B cell (primary cell): ENCODE data around the gene SPATA17. TPM values are rescaled to one million over a fixed set of nuclear protein-coding genes. Genes with fewer than 3 reads are reported as not detected.

Source experiments
- ATAC-seq: fragments of 200-7000 bp; cut with Tn5 transposase; one replicate; pipeline ENCODE4 v1.10.0; 2021; ENCODE audit warnings: low read depth, mild to moderate bottlenecking, moderate number of reproducible peaks, moderate library complexity
- CTCF ChIA-PET: fragments of 350-600 bp; sonication (Branson Sonifier 250); formaldehyde crosslinking; loops from one replicate; lab custom pipeline; 2021; ENCODE audit warnings: antibody characterized with exemption, inconsistent platforms; lab: Charles Lee
- POLR2A ChIA-PET: fragments of 350-600 bp; sonication (Branson Sonifier 250); formaldehyde crosslinking; loops from one replicate; lab custom pipeline; 2021; ENCODE audit warnings: antibody characterized with exemption; lab: Charles Lee
- DNase-seq: peaks from one replicate; pipeline ENCODE4 v3.0.0; 2013
- H2AFZ ChIP-seq: 2 replicates; pipeline ENCODE4 v1.6.1; 2012; ENCODE audit warnings: mild to moderate bottlenecking, low read depth, low read length; ENCODE audit not compliant: insufficient read depth, poor library complexity, severe bottlenecking
- H3K27ac ChIP-seq, 2 donors: 1 replicate in 1 of 2; 2 replicates in 1 of 2; pipeline ENCODE4 v1.5.1; 2012 to 2013; ENCODE audit warnings: low read length in 2 of 2, mild to moderate bottlenecking in 2 of 2, moderate library complexity in 1 of 2
- H3K27me3 ChIP-seq, 4 experiments: fragments of 200-600 bp in 1 of 4; sonication (generic) in 1 of 4; replicated peaks in 1 of 4; 1 replicate in 2 of 4; 2 replicates in 2 of 4; pipeline versions ENCODE4 v1.6.1 to v1.7.0; 2013 to 2016; ENCODE audit warnings: low read length in 3 of 4, mild to moderate bottlenecking in 2 of 4, mixed read lengths in 1 of 4, moderate library complexity in 1 of 4; ENCODE audit not compliant: insufficient read depth in 4 of 4, control insufficient read depth in 3 of 4; ENCODE audit errors: control extremely low read depth in 1 of 4
- H3K36me3 ChIP-seq, 2 experiments: replicated peaks in 1 of 2; 1 replicate in 1 of 2; 2 replicates in 1 of 2; pipeline versions ENCODE4 v1.6.1 to v1.7.1; 2013; ENCODE audit warnings: low read length in 1 of 2; ENCODE audit not compliant: insufficient read depth in 2 of 2, control insufficient read depth in 1 of 2; ENCODE audit errors: control extremely low read depth in 1 of 2, extremely low read depth in 1 of 2
- H3K4me1 ChIP-seq, 2 donors: fragments of 200-600 bp in 1 of 2; sonication (generic) in 1 of 2; 1 replicate in 1 of 2; 2 replicates in 1 of 2; pipeline versions ENCODE4 v1.5.1 to v1.6.1; 2013 to 2017; ENCODE audit warnings: low read length in 2 of 2; ENCODE audit not compliant: control insufficient read depth in 2 of 2, insufficient read depth in 2 of 2
- H3K4me2 ChIP-seq: replicated peaks from 2 replicates; pipeline ENCODE3; 2012; ENCODE audit warnings: mild to moderate bottlenecking, low read depth, low read length; ENCODE audit not compliant: poor library complexity, severe bottlenecking
- H3K4me3 ChIP-seq, 5 experiments: fragments of 200-600 bp in 1 of 5; sonication (generic) in 1 of 5; 1 replicate in 3 of 5; 2 replicates in 2 of 5; pipeline versions ENCODE4 v1.5.1 to v1.7.0; 2011 to 2016; ENCODE audit warnings: low read length in 4 of 5, mild to moderate bottlenecking in 4 of 5, low read depth in 2 of 5, control low read depth in 1 of 5, moderate library complexity in 1 of 5; ENCODE audit not compliant: insufficient read depth in 1 of 5; ENCODE audit errors: control extremely low read depth in 1 of 5, extremely low read depth in 1 of 5
- H3K79me2 ChIP-seq: fragments of 200-600 bp; sonication (generic); one replicate; pipeline ENCODE4 v1.6.0; 2016; ENCODE audit warnings: low read length; ENCODE audit not compliant: control insufficient read depth, insufficient read depth
- H3K9ac ChIP-seq: fragments of 200-600 bp; sonication (generic); 2 replicates; pipeline ENCODE4 v1.6.1; 2017; ENCODE audit warnings: mild to moderate bottlenecking, low read length, moderate library complexity
- H3K9me3 ChIP-seq, 3 donors: one replicate each; pipeline versions ENCODE4 v1.6.1 to v1.7.1; 2013; ENCODE audit warnings: low read length in 2 of 3; ENCODE audit not compliant: control insufficient read depth in 2 of 3, insufficient read depth in 1 of 3; ENCODE audit errors: control extremely low read depth in 1 of 3
- H4K20me1 ChIP-seq: 2 replicates; pipeline ENCODE4 v1.6.0; 2012; ENCODE audit warnings: mild to moderate bottlenecking, low read length; ENCODE audit not compliant: insufficient read depth, control insufficient read depth, poor library complexity, severe bottlenecking
- H3K27ac Mint-ChIP-seq: one replicate; pipeline ENCODE4 v1.8.0; 2021; ENCODE audit warnings: mixed read lengths
- H3K27me3 Mint-ChIP-seq: one replicate; pipeline ENCODE4 v1.8.0; 2021; ENCODE audit warnings: mixed read lengths
- H3K4me1 Mint-ChIP-seq: one replicate; pipeline ENCODE4 v1.8.0; 2021; ENCODE audit warnings: mixed read lengths
- H3K4me3 Mint-ChIP-seq: one replicate; pipeline ENCODE4 v1.8.0; 2021; ENCODE audit warnings: mixed read lengths
- H3K9me3 Mint-ChIP-seq: one replicate; pipeline ENCODE4 v1.8.0; 2022; ENCODE audit warnings: mixed read lengths; ENCODE audit not compliant: insufficient read depth
- CTCF ChIP-seq: fragments of 200-600 bp; IDR thresholded peaks from one replicate; pipeline ENCODE4 v1.8.0; 2022; ENCODE audit warnings: antibody characterized with exemption, mild to moderate bottlenecking
- EZH2 ChIP-seq: IDR thresholded peaks from 2 replicates; pipeline ENCODE4 v1.6.1; 2012; ENCODE audit warnings: borderline replicate concordance, low read depth, mild to moderate bottlenecking, moderate library complexity, low read length; ENCODE audit not compliant: insufficient read depth, poor library complexity, severe bottlenecking
- WGBS: methylation state at CpG from one replicate; pipeline ENCODE4 v1.1.5; 2013; ENCODE audit warnings: missing lambda C conversion rate; ENCODE audit not compliant: insufficient coverage; 5-methylcytosine and 5-hydroxymethylcytosine counted together
- intact Hi-C: fragments of 100-400 bp; cut with micrococcal nuclease; formaldehyde crosslinking; loops from one replicate; pipeline ENCODE4 v1.10.0; 2022
- polyA plus RNA-seq: library from polyadenylated mRNA; depleted of rRNA; stranded (reverse); fragments of >200 nt; gene quantifications from 2 replicates; pipeline ENCODE4 v1.2.3, GENCODE V29; 2012
- total RNA-seq, 2 donors: library from RNA; stranded (reverse); fragments of 120-200 nt in 1 of 2; gene quantifications; 1 replicate in 1 of 2; 2 replicates in 1 of 2; pipeline versions ENCODE4 v1.2.3 to v1.2.4, GENCODE V29; 2013 to 2022

The SPATA17 gene
- total and polyA plus RNA-seq, 2 donors (not counting 1 experiment from before 2014, with no cell fraction given), result not detected

- Mint-ChIP-seq H3K4me3 (no peak overlapping the region), H3K4me1 (no peaks in the 10 kb centered on the region), H3K27ac (no peak overlapping the region), H3K9me3 (no peaks in the 10 kb centered on the region), H3K27me3 (peaks cover 12% of the 10 kb centered on the region)
- H3K4me2 ChIP-seq, result no peak overlapping the region
- H3K9me3 ChIP-seq, result peaks cover 0 to 4% (median 0%) of the 10 kb centered on the region in 3 donors
- H3K4me1 ChIP-seq, result no peaks in the 10 kb centered on the region
- DNase-seq (no peak), ATAC-seq (no peak)
- no peaks in the 10 kb centered on the region for H3K36me3 ChIP-seq
- H3K4me3 ChIP-seq, result no peak overlapping the region
- POLR2A ChIA-PET, result no interaction called here
- H3K27me3 ChIP-seq, result peaks cover 0 to 5% (median 2%) of the 10 kb centered on the region in 4 experiments
- no peak overlapping the region for H3K9ac ChIP-seq
- intact Hi-C loops, result no loop called here
- no peak overlapping the region for H2AFZ ChIP-seq
- H3K79me2 ChIP-seq, result no peaks in the 10 kb centered on the region
- no peaks in the 10 kb centered on the region for H4K20me1 ChIP-seq
- no peak overlapping the region for H3K27ac ChIP-seq
- CTCF ChIA-PET, result no interaction called here
- no peak for TF ChIP-seq EZH2
- TF ChIP-seq CTCF, result no peak
These were observed 30.3 kb downstream of the SPATA17 start for GRCh38 chr1:217661407-217661806.

DNA sequence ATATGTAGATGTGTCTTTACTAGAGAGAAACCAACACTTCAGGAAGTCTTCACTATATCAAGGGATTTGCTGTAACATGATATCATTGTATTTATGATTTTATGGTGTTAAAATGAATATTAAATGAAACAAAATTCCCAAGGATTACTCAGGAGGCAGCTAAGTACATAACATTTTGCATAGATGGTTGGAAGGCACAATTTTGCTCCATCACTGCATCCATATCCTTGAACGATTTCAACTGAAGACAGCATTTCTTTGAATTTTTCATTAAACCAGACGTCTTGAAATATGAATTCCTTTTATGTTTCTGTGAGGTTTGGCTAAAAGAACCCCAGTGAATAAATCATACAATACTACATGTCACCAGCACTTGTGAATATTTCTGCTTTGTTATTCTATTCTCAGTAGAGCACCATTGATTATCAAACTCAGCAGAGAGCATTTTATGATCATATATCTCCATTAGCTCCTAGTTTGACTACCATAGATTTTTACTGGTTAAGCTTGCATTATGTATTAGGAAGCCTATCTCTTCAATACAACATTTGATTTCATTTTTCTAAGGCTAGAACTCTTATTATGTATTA, 37.3 kb downstream of the SPATA17 start:
- Mint-ChIP-seq H3K27ac (no peak overlapping the region), H3K4me1 (peaks cover 2% of the 10 kb centered on the region), H3K9me3 (no peaks in the 10 kb centered on the region), H3K27me3 (peaks cover 14% of the 10 kb centered on the region), H3K4me3 (no peak overlapping the region)
- H3K79me2 ChIP-seq, result no peaks in the 10 kb centered on the region
- no peak overlapping the region for H3K27ac ChIP-seq
- H2AFZ ChIP-seq, result no peak overlapping the region
- ATAC-seq, result no peak
- H4K20me1 ChIP-seq, result no peaks in the 10 kb centered on the region
- no peaks in the 10 kb centered on the region for H3K9me3 ChIP-seq
- no CpG with 5 or more reads among the region's 2 CpGs for WGBS
- no peak for DNase-seq
- ChIA-PET POLR2A (no interaction called here), CTCF (no interaction called here)
- H3K4me3 ChIP-seq, result no peak overlapping the region
- H3K4me2 ChIP-seq, result no peak overlapping the region
- no peak for TF ChIP-seq EZH2
- no peak for TF ChIP-seq CTCF
- no peaks in the 10 kb centered on the region for H3K4me1 ChIP-seq
- intact Hi-C loops, result no loop called here
- H3K36me3 ChIP-seq, result no peaks in the 10 kb centered on the region
- no peak overlapping the region for H3K9ac ChIP-seq
- H3K27me3 ChIP-seq, result peaks cover 0 to 3% (median 0%) of the 10 kb centered on the region in 4 experiments
